H1 (cell line): Measurements from ENCODE around the gene USB1. TPM values are rescaled to one million over a fixed set of nuclear protein-coding genes. Genes with fewer than 3 reads are reported as not detected.

Source experiments
- CTCF ChIA-PET: fragments of 300-600 bp; sonication (Branson Sonifier 250); formaldehyde crosslinking; loops from one replicate; lab custom pipeline; 2021; ENCODE audit not compliant: partially characterized antibody; lab: Charles Lee
- POLR2A ChIA-PET: fragments of 300-600 bp; sonication (Branson Sonifier 250); formaldehyde crosslinking; loops from one replicate; lab custom pipeline; 2021; ENCODE audit warnings: inconsistent platforms; ENCODE audit not compliant: partially characterized antibody; lab: Charles Lee
- DNase-seq, 2 experiments: peaks; one replicate each; pipeline versions ENCODE4 v3.0.0 to v3.0.0-alpha.2; 2010 to 2022; ENCODE audit warnings: low spot score in 2 of 2, low read depth in 1 of 2, mixed read lengths in 1 of 2
- FAIRE-seq: peaks from 2 replicates; lab custom pipeline; 2011; peaks lifted over from hg19 to GRCh38; lab: Jason Lieb, UNC
- H2AFZ ChIP-seq: 2 replicates; pipeline ENCODE4 v1.8.1; 2012; ENCODE audit warnings: low read length, inconsistent platforms
- H2AK5ac ChIP-seq: 2 replicates; pipeline ENCODE4 v1.6.1; 2013; ENCODE audit warnings: low read depth, low read length
- H2BK120ac ChIP-seq: replicated peaks from 2 replicates; pipeline ENCODE3; 2013; ENCODE audit warnings: low read depth, low read length, inconsistent platforms
- H2BK12ac ChIP-seq: 2 replicates; pipeline ENCODE4 v1.6.1; 2013; ENCODE audit warnings: low read depth, low read length
- H2BK15ac ChIP-seq: 2 replicates; pipeline ENCODE4 v1.6.1; 2013; ENCODE audit warnings: low read length
- H2BK20ac ChIP-seq: 2 replicates; pipeline ENCODE4 v1.6.1; 2013; ENCODE audit warnings: low read length
- H2BK5ac ChIP-seq: 2 replicates; pipeline ENCODE4 v1.6.1; 2013; ENCODE audit warnings: low read depth, low read length
- H3K14ac ChIP-seq: 2 replicates; pipeline ENCODE4 v1.6.1; 2013; ENCODE audit warnings: inconsistent platforms; ENCODE audit not compliant: insufficient read length
- H3K18ac ChIP-seq: 2 replicates; pipeline ENCODE4 v1.6.1; 2013; ENCODE audit warnings: low read length; ENCODE audit errors: extremely low read depth
- H3K23ac ChIP-seq: 2 replicates; pipeline ENCODE4 v1.6.1; 2013; ENCODE audit warnings: inconsistent platforms; ENCODE audit not compliant: insufficient read length
- H3K23me2 ChIP-seq: 2 replicates; pipeline ENCODE4 v1.6.1; 2013; ENCODE audit warnings: low read depth, low read length
- H3K27ac ChIP-seq: 2 replicates; pipeline ENCODE4 v1.6.1; 2011; ENCODE audit warnings: low read depth, low read length, inconsistent platforms
- H3K27me3 ChIP-seq, 4 experiments: replicated peaks in 1 of 4; 1 replicate in 1 of 4; 2 replicates in 3 of 4; pipeline versions ENCODE4 v1.6.1 to v1.8.1; 2011 to 2013; ENCODE audit warnings: low read length in 3 of 4, mild to moderate bottlenecking in 3 of 4, inconsistent platforms in 2 of 4, mixed read lengths in 2 of 4, moderate library complexity in 1 of 4; ENCODE audit not compliant: control insufficient read depth in 3 of 4, insufficient read depth in 3 of 4; ENCODE audit errors: extremely low read depth in 1 of 4
- H3K36me3 ChIP-seq, 4 experiments: 2 replicates each; pipeline versions ENCODE4 v1.6.1 to v1.8.1; 2011 to 2013; ENCODE audit warnings: mild to moderate bottlenecking in 4 of 4, low read length in 3 of 4, moderate library complexity in 2 of 4, control low read depth in 1 of 4, inconsistent platforms in 1 of 4; ENCODE audit not compliant: insufficient read depth in 4 of 4, control insufficient read depth in 2 of 4
- H3K4ac ChIP-seq: replicated peaks from 2 replicates; pipeline ENCODE3; 2013; ENCODE audit warnings: low read length, low read depth, mixed read lengths, inconsistent platforms; ENCODE audit not compliant: insufficient read length
- H3K4me1 ChIP-seq, 4 experiments: replicated peaks in 1 of 4; 1 replicate in 1 of 4; 2 replicates in 3 of 4; pipeline versions ENCODE4 v1.6.1 to v1.8.1; 2011 to 2013; ENCODE audit warnings: low read length in 3 of 4, inconsistent platforms in 2 of 4, mixed read lengths in 1 of 4; ENCODE audit not compliant: insufficient read depth in 4 of 4, control insufficient read depth in 3 of 4
- H3K4me2 ChIP-seq, 2 experiments: 2 replicates each; pipeline versions ENCODE4 v1.6.1 to v1.8.1; 2011 to 2013; ENCODE audit warnings: low read depth in 2 of 2, low read length in 2 of 2, control low read depth in 1 of 2, inconsistent platforms in 1 of 2, mild to moderate bottlenecking in 1 of 2; ENCODE audit not compliant: insufficient read depth in 1 of 2
- H3K4me3 ChIP-seq, 4 experiments: fragments of 200-600, 300-600 bp in 1 of 4; sonication (generic), shearing (Covaris generic), sonication (Bioruptor Twin) in 1 of 4; 2 replicates each; pipeline versions ENCODE4 v1.5.1 to v1.8.1; 2011 to 2016; ENCODE audit warnings: low read length in 4 of 4, low read depth in 3 of 4, control low read depth in 2 of 4, inconsistent platforms in 2 of 4, mild to moderate bottlenecking in 2 of 4, mixed read lengths in 1 of 4, moderate library complexity in 1 of 4; ENCODE audit not compliant: insufficient read depth in 2 of 4; ENCODE audit errors: extremely low read depth in 1 of 4
- H3K56ac ChIP-seq: replicated peaks from 2 replicates; pipeline ENCODE3; 2013; ENCODE audit warnings: low read depth, mild to moderate bottlenecking, mixed read lengths, low read length, inconsistent platforms; ENCODE audit not compliant: insufficient read length
- H3K79me1 ChIP-seq: 2 replicates; pipeline ENCODE4 v1.6.1; 2013; ENCODE audit warnings: low read depth, low read length, control low read depth
- H3K79me2 ChIP-seq, 2 experiments: 2 replicates each; pipeline versions ENCODE4 v1.6.1 to v1.8.1; 2012 to 2013; ENCODE audit warnings: low read length in 2 of 2, mild to moderate bottlenecking in 2 of 2, inconsistent platforms in 1 of 2; ENCODE audit not compliant: insufficient read depth in 2 of 2, control insufficient read depth in 1 of 2
- H3K9ac ChIP-seq, 4 experiments: replicated peaks in 1 of 4; 1 replicate in 1 of 4; 2 replicates in 3 of 4; pipeline versions ENCODE4 v1.6.1 to v1.8.1; 2011 to 2013; ENCODE audit warnings: low read depth in 3 of 4, low read length in 3 of 4, control low read depth in 2 of 4, mild to moderate bottlenecking in 2 of 4, moderate library complexity in 2 of 4, inconsistent platforms in 1 of 4; ENCODE audit errors: extremely low read depth in 1 of 4
- H3K9me3 ChIP-seq, 2 experiments: 2 replicates each; pipeline versions ENCODE4 v1.6.1 to v1.8.1; 2012 to 2013; ENCODE audit warnings: mild to moderate bottlenecking in 2 of 2, moderate library complexity in 2 of 2, control low read depth in 1 of 2, inconsistent platforms in 1 of 2, low read depth in 1 of 2, low read length in 1 of 2, mixed read lengths in 1 of 2; ENCODE audit not compliant: insufficient read depth in 2 of 2
- H4K20me1 ChIP-seq, 2 experiments: replicated peaks in 1 of 2; 2 replicates each; pipeline versions ENCODE3 to v1.8.1; 2011 to 2013; ENCODE audit warnings: inconsistent platforms in 2 of 2, low read length in 2 of 2, mild to moderate bottlenecking in 1 of 2; ENCODE audit not compliant: insufficient read depth in 2 of 2, control insufficient read depth in 1 of 2
- H4K5ac ChIP-seq: 2 replicates; pipeline ENCODE4 v1.6.1; 2013; ENCODE audit warnings: low read length, low read depth, mixed read lengths, inconsistent platforms; ENCODE audit not compliant: insufficient read length
- H4K8ac ChIP-seq: 2 replicates; pipeline ENCODE4 v1.8.0; 2013; ENCODE audit warnings: mild to moderate bottlenecking, moderate library complexity, low read length, inconsistent platforms; ENCODE audit not compliant: insufficient read depth; ENCODE audit errors: extremely low read depth
- H4K91ac ChIP-seq: replicated peaks from 2 replicates; pipeline ENCODE3; 2013; ENCODE audit warnings: low read length, mixed read lengths, inconsistent platforms; ENCODE audit not compliant: insufficient read length
- BCL11A ChIP-seq, 2 experiments: IDR thresholded peaks; one replicate each; pipeline ENCODE4 v1.6.1; 2011; ENCODE audit warnings: low read depth in 2 of 2, low read length in 2 of 2, mild to moderate bottlenecking in 2 of 2
- CHD1 ChIP-seq: IDR thresholded peaks from 2 replicates; pipeline ENCODE4 v1.6.1; 2012; ENCODE audit warnings: low read depth, low read length, improper control_type of control experiment
- EZH2 ChIP-seq: fragments of 200-600 bp; sonication (generic); IDR thresholded peaks from 2 replicates; pipeline ENCODE4 v1.7.1; 2012; ENCODE audit warnings: low read depth, mild to moderate bottlenecking, moderate library complexity, low read length, inconsistent platforms; ENCODE audit not compliant: severe bottlenecking
- MAFK ChIP-seq: IDR thresholded peaks from 2 replicates; pipeline ENCODE4 v1.6.1; 2012; ENCODE audit warnings: low read depth, mild to moderate bottlenecking, improper control_type of control experiment, low read length
- NRF1 ChIP-seq: IDR thresholded peaks from 2 replicates; pipeline ENCODE4 v1.6.1; 2011; ENCODE audit warnings: mild to moderate bottlenecking, low read depth, low read length, improper control_type of control experiment
- RAD21 ChIP-seq, 2 experiments: IDR thresholded peaks in 1 of 2; conservative IDR thresholded peaks in 1 of 2; 2 replicates each; pipeline ENCODE4 v1.6.1; 2011; ENCODE audit warnings: low read depth in 2 of 2, low read length in 2 of 2, improper control_type of control experiment in 1 of 2, inconsistent platforms in 1 of 2, mild to moderate bottlenecking in 1 of 2, moderate library complexity in 1 of 2
- RFX5 ChIP-seq: IDR thresholded peaks from 2 replicates; pipeline ENCODE4 v1.6.1; 2011; ENCODE audit warnings: low read depth, low read length, improper control_type of control experiment, borderline replicate concordance
- SIX5 ChIP-seq: IDR thresholded peaks from 2 replicates; pipeline ENCODE4 v1.6.1; 2011; ENCODE audit warnings: mild to moderate bottlenecking, low read depth, low read length
- ZNF274 ChIP-seq: IDR thresholded peaks from 2 replicates; pipeline ENCODE4 v1.7.0; 2012; ENCODE audit warnings: low read length, borderline replicate concordance; ENCODE audit errors: extremely low read depth
- WGBS, 2 experiments: shearing (Covaris generic) in 1 of 2; methylation state at CpG; one replicate each; pipeline versions ENCODE4 v1.1.6 to v1.1.7; 2013 to 2015; ENCODE audit warnings: low lambda C conversion rate in 2 of 2, mixed read lengths in 2 of 2, inconsistent platforms in 1 of 2, low coverage in 1 of 2, missing lambda C conversion rate in 1 of 2; ENCODE audit not compliant: insufficient replicate concordance in 2 of 2, insufficient coverage in 1 of 2, insufficient read length in 1 of 2; ENCODE audit errors: extremely low coverage in 1 of 2, missing lambda C conversion rate in 1 of 2; 5-methylcytosine and 5-hydroxymethylcytosine counted together
- polyA plus RNA-seq, 7 experiments: library from polyadenylated mRNA; depleted of rRNA in 3 of 7; stranded (reverse) in 5 of 7; unstranded in 2 of 7; fragments of >200 nt in 5 of 7; fragments of 200-250 nt in 2 of 7; gene quantifications; 1 replicate in 5 of 7; 2 replicates in 1 of 7; 4 replicates in 1 of 7; pipeline versions ENCODE4 v1.2.1 to v1.2.3, GENCODE V29; 2011 to 2013; ENCODE audit warnings: missing spikeins in 2 of 7, mixed read lengths in 2 of 7
- total RNA-seq: library from RNA; stranded (reverse); fragmentation: NEBNext Ultra II Directional; extraction: Animal tissue kit (Norgen Biotek cat#: 25700); gene quantifications from 2 replicates; pipeline ENCODE4 v1.2.1, GENCODE V29; 2021

The USB1 gene
- total and polyA plus RNA-seq, 2 of the 8 experiments (the other 6 are each of a cell fraction or from before 2014, with no cell fraction given) = 65.4 to 75.9 TPM

DNA sequence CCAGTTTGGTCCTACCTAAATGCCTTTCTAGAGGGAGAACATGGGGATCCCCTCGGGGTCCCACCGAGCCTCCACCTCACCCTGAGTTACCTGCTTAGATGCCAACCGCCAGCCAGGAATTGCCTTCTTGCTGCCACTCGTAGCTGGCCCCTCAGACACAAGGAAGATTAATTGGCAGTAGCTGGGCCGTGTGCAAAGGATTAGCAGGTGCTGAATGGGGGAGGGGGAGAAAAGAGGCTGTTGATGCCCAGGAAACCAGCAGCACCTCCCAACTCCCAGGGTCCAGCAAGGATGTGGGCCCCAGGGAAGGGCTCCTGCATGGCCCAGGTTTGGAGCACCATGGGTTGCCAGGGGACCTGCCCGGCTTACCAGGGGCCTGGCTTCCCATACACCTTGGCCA is 30.2 kb upstream of the USB1 start, which contains the start of gene CNGB1:
Gene CNGB1 (minus strand): TSS at position 159 of the 400 bp plus-strand sequence. CDS start 3,842 bp downstream, outside the sequence.
- Histone ChIP-seq H2AK5ac (no peak within 1 kb of the TSS), H3K56ac (no peak within 1 kb of the TSS), H3K9ac (no peak within 1 kb of the TSS), H3K4me2 (no peak within 1 kb of the TSS), H2BK20ac (no peak within 1 kb of the TSS), H3K4me3 (no peak within 1 kb of the TSS), H3K9me3 (no peaks in the 10 kb centered on the region), H3K18ac (no peak within 1 kb of the TSS), H3K14ac (no peak within 1 kb of the TSS), H2BK12ac (no peak within 1 kb of the TSS), H3K4ac (no peak within 1 kb of the TSS), H4K20me1 (no peaks in the 10 kb centered on the region), H2BK5ac (no peak within 1 kb of the TSS), H4K5ac (no peak within 1 kb of the TSS), H3K27ac (no peak within 1 kb of the TSS), H3K4me1 (no peaks in the 10 kb centered on the region; a peak in 1 of 7 replicates), H3K79me1 (no peaks in the 10 kb centered on the region), H3K36me3 (no peaks in the 10 kb centered on the region), H3K79me2 (no peaks in the 10 kb centered on the region), H4K91ac (no peak within 1 kb of the TSS), H3K23ac (no peak within 1 kb of the TSS), H3K23me2 (no peaks in the 10 kb centered on the region), H3K27me3 (no peaks in the 10 kb centered on the region), H2AFZ (no peak within 1 kb of the TSS), H2BK15ac (no peak within 1 kb of the TSS), H2BK120ac (no peak within 1 kb of the TSS)
- CTCF ChIA-PET = interaction anchor here (0.8 to 5.8 kb wide), 13 partner anchors 8 to 322 kb away, joined by 3 to 40 read pairs (median 4); no protein-coding TSS in a partner anchor
- no peak for DNase-seq
- 86% methylated on average over 6 of the region's 6 CpGs; no CpG with 5 or more reads in 1 of the 2 experiments for WGBS, 2 experiments
- FAIRE-seq = no peak
- TF ChIP-seq SIX5 (no peak), ZNF274 (no peak), MAFK (no peak), RAD21 (IDR thresholded peaks at IDR 0.05 in 1 of 2, conservative IDR thresholded peaks at IDR 0.05 in 1 of 2; ENCODE audit: low read depth in 2 of 2, low read length in 2 of 2) (no peak), CHD1 (no peak), NRF1 (no peak), RFX5 (no peak), EZH2 (no peak), BCL11A (IDR thresholded peaks at IDR 0.05; ENCODE audit: low read depth in 2 of 2, low read length in 2 of 2) (no peak)
- TF ChIP-seq, all 59 proteins: peak for 0
- H4K8ac ChIP-seq = peak within 1 kb of the TSS; percentile 35; the same call in 1 of the 2 replicates
- POLR2A ChIA-PET = interaction anchor here (1.0 to 3.2 kb wide), 3 partner anchors 8 to 25 kb away, joined by 3 to 10 read pairs (median 4); no protein-coding TSS in a partner anchor
